Fibroblast of the aortic adventitia (primary cell): ENCODE data around the gene ZNF684. TPM values are rescaled to one million over a fixed set of nuclear protein-coding genes. Genes with fewer than 3 reads are reported as not detected.

Experiments
- DNase-seq: peaks from one replicate; pipeline ENCODE4 v3.0.0-alpha.2; 2010; ENCODE audit warnings: low read depth
- H3K4me3 ChIP-seq: 2 replicates; pipeline ENCODE4 v1.5.1; 2011; ENCODE audit warnings: low read depth, mild to moderate bottlenecking, control low read depth, low read length, moderate library complexity
- CTCF ChIP-seq: IDR thresholded peaks from 2 replicates; pipeline ENCODE4 v1.5.1; 2011; ENCODE audit warnings: mild to moderate bottlenecking, low read length, control low read depth, inconsistent platforms; ENCODE audit not compliant: insufficient read depth
- small RNA-seq: library from RNA; depleted of rRNA; stranded (forward); fragments of <200 nt; gene quantifications from one replicate; pipeline ENCODE3, GENCODE V24; 2012
- total RNA-seq: library from RNA; depleted of rRNA; stranded (reverse); fragments of >200 nt; gene quantifications from 2 replicates; pipeline ENCODE4 v1.2.3, GENCODE V29; 2012; ENCODE audit warnings: low replicate concordance

ZNF684 gene
- total RNA-seq, 1 donor, result 5.6 TPM

DNA sequence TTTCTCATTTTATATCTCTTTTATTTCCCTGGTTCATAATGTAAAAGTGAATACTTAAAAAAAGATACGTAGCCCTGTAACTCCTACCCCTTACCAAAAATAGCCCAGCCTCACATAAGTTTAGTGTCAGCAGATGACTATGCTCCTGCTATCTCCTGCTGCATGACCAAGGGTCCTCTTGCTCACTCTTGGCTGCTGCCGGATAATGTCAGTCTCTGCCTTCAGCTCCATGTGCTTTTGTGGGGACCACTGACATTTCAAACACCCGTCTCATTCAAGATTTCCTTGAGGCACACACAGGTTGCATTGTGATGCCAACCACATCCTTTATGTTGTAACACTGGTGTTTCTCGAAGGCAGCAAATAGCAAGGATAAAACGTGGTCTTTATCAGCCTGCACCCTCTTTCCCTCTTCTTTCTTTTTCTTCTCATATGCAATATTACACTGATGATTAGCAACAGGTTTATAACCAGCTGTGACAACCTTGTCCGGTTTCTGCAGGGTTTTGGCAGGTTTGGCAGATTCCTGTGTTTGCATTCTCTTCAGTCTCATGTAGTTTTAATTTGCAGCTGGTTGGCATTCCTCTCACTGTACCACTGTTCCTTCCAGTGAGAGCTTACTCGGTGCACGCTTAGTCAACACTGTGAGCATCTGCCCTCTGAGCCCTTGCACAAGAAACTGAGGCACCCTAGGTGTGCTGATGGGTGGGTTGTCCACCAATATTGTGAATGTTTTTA is 62.2 kb downstream of the ZNF684 start:
- H3K4me3 ChIP-seq, result no peak overlapping the region
- no peak for DNase-seq
- no peak for TF ChIP-seq CTCF

GRCh38 chr1:40594187-40594531 is 62.7 kb downstream of the ZNF684 start:
- H3K4me3 ChIP-seq, result no peak overlapping the region
- TF ChIP-seq CTCF, result no peak
- DNase-seq, result no peak

- no peak overlapping the region for H3K4me3 ChIP-seq
- no peak for TF ChIP-seq CTCF
- DNase-seq, result no peak
Observed at GRCh38 chr1:40595623-40596022, 64.2 kb downstream of the ZNF684 start.

Small RNA genes lying within 50 kb of the gene (small RNA-seq; reads per million reads assigned to genes)
- not detected for gene AL356379.1

Other genes starting within 250 kb of the ZNF684 start
- gene COL9A2, start 214.4 kb upstream of the ZNF684 start, total RNA-seq, result 1.8 and 7.0 TPM in 2 replicates
- gene SMAP2, start 157.9 kb upstream of the ZNF684 start, total RNA-seq, result 5.4 and 27.4 TPM in 2 replicates
- gene ZFP69B, start 81.2 kb upstream of the ZNF684 start, total RNA-seq, result 6.1 and 8.5 TPM in 2 replicates
- gene ZFP69, start 54.3 kb upstream of the ZNF684 start, total RNA-seq, result 1.7 and 3.4 TPM in 2 replicates
- gene EXO5, start 22.9 kb upstream of the ZNF684 start, total RNA-seq, result 11.5 and 15.1 TPM in 2 replicates
- 0.36 and 0.57 TPM in 2 replicates for gene RIMS3, start 134.0 kb downstream of the ZNF684 start, total RNA-seq
- gene NFYC, start 160.1 kb downstream of the ZNF684 start, total RNA-seq, result 13.2 and 23.1 TPM in 2 replicates